Endodermal cell (in vitro differentiated cells): ENCODE results near the gene TLE5. TPM values are rescaled to one million over a fixed set of nuclear protein-coding genes. Genes with fewer than 3 reads are reported as not detected.

Source experiments
- DNase-seq: peaks from one replicate; pipeline ENCODE4 v3.0.0-alpha.2; 2017
- H3K27ac ChIP-seq: 2 replicates; pipeline ENCODE4 v1.5.1; 2013; ENCODE audit warnings: mild to moderate bottlenecking, low read depth, low read length, moderate library complexity
- H3K27me3 ChIP-seq: 2 replicates; pipeline ENCODE4 v1.6.1; 2013; ENCODE audit warnings: mild to moderate bottlenecking, low read length, moderate library complexity; ENCODE audit not compliant: insufficient read depth, control insufficient read depth, poor library complexity, severe bottlenecking
- H3K36me3 ChIP-seq: 2 replicates; pipeline ENCODE4 v1.7.0; 2013; ENCODE audit warnings: mild to moderate bottlenecking, low read length, moderate library complexity; ENCODE audit not compliant: control insufficient read depth, insufficient read depth
- H3K4me1 ChIP-seq: one replicate; pipeline ENCODE4 v1.7.0; 2013; ENCODE audit warnings: low read length; ENCODE audit not compliant: control insufficient read depth, insufficient read depth
- H3K4me3 ChIP-seq: 2 replicates; pipeline ENCODE4 v1.5.1; 2013; ENCODE audit warnings: mild to moderate bottlenecking, low read length, moderate library complexity
- H3K9ac ChIP-seq: 2 replicates; pipeline ENCODE4 v1.6.1; 2013; ENCODE audit warnings: mild to moderate bottlenecking, low read length, moderate library complexity; ENCODE audit not compliant: poor library complexity, severe bottlenecking; ENCODE audit errors: extremely low read depth
- H3K9me3 ChIP-seq: 2 replicates; pipeline ENCODE4 v1.6.1; 2013; ENCODE audit warnings: mild to moderate bottlenecking, low read length, moderate library complexity; ENCODE audit not compliant: control insufficient read depth
- H3K27ac Mint-ChIP-seq: 2 replicates; pipeline ENCODE4 v1.8.0; 2020; ENCODE audit warnings: mixed read lengths
- H3K27me3 Mint-ChIP-seq: 2 replicates; pipeline ENCODE4 v1.8.0; 2021; ENCODE audit warnings: mild to moderate bottlenecking, mixed read lengths; ENCODE audit not compliant: insufficient read depth
- H3K36me3 Mint-ChIP-seq: 2 replicates; pipeline ENCODE4 v1.8.0; 2020; ENCODE audit warnings: low read depth, mixed read lengths
- H3K4me1 Mint-ChIP-seq: 2 replicates; pipeline ENCODE4 v1.8.0; 2020; ENCODE audit warnings: mixed read lengths
- H3K4me3 Mint-ChIP-seq: 2 replicates; pipeline ENCODE4 v1.8.0; 2020; ENCODE audit warnings: mild to moderate bottlenecking, moderate library complexity, mixed read lengths
- H3K9me3 Mint-ChIP-seq: 2 replicates; pipeline ENCODE4 v1.8.0; 2020; ENCODE audit warnings: mild to moderate bottlenecking, mixed read lengths
- WGBS, 2 experiments: methylation state at CpG; one replicate each; pipeline versions ENCODE4 v1.1.5 to v1.1.7; 2013; ENCODE audit warnings: missing lambda C conversion rate in 2 of 2, mixed read lengths in 1 of 2; ENCODE audit not compliant: insufficient coverage in 1 of 2, insufficient read length in 1 of 2; 5-methylcytosine and 5-hydroxymethylcytosine counted together
- total RNA-seq, 2 donors: library from RNA; stranded (reverse); fragmentation: NEBNext Ultra II Directional in 1 of 2; extraction: Animal tissue kit (Norgen Biotek cat#: 25700) in 1 of 2; gene quantifications; 2 replicates in 1 of 2; 3 replicates in 1 of 2; pipeline ENCODE4 v1.2.1, GENCODE V29; 2021
- TF ChIP-seq, protein P1 (sequence below): fragments of 200-600 bp; sonication (generic); conservative IDR thresholded peaks from 2 replicates; pipeline ENCODE4 v1.5.0; 2021; ENCODE audit warnings: antibody characterized with exemption, mild to moderate bottlenecking

The TLE5 gene
- total RNA-seq, 2 donors from 2014 or later: 488 to 575 TPM

DNA sequence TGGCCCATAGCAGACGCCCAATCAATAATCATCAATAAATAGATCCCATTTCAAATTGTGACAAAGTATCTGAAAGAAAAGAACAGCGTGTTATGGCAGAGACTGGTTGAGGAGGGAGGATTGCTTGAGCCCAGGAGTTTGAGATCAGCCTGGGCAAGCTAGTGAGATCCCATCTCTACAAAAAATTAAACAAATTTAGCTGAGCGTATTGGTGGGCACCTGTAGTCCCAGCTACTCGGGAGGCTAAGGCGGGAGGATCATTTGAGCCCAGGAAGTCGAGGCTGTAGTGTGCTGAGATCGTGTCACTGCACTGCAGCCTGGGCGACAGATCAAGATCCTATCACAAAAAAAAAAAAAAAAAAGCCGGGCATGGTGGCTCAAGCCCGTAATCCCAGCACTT is 25.5 kb upstream of the TLE5 start:
- TF ChIP-seq, protein P1, sequence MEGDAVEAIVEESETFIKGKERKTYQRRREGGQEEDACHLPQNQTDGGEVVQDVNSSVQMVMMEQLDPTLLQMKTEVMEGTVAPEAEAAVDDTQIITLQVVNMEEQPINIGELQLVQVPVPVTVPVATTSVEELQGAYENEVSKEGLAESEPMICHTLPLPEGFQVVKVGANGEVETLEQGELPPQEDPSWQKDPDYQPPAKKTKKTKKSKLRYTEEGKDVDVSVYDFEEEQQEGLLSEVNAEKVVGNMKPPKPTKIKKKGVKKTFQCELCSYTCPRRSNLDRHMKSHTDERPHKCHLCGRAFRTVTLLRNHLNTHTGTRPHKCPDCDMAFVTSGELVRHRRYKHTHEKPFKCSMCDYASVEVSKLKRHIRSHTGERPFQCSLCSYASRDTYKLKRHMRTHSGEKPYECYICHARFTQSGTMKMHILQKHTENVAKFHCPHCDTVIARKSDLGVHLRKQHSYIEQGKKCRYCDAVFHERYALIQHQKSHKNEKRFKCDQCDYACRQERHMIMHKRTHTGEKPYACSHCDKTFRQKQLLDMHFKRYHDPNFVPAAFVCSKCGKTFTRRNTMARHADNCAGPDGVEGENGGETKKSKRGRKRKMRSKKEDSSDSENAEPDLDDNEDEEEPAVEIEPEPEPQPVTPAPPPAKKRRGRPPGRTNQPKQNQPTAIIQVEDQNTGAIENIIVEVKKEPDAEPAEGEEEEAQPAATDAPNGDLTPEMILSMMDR: no peak

DNA sequence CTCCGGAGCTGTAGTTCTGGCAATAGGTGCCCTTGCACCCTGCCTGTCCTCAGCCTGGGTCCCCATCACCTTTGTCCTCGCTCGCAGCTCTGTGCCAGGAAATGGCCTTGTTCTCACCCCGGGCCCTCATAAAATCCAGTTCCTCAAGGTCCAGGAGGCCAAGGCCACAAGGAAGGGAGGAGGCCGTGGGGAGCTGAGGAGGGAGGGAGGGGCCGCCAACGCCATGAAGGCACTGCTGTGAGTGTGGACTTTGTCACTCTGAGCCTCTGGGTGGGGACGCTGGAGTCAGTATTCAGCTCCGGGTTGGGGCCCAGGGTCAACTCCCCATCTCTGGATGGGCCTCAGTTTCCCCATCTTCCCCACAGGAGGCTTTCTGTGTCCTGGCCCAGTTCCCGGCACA is 22.6 kb upstream of the TLE5 start:
- H3K27ac Mint-ChIP-seq: no peak overlapping the region
- TF ChIP-seq, protein P1: no peak
- H3K4me1 ChIP-seq: no peaks in the 10 kb centered on the region
- peaks cover 8% of the 10 kb centered on the region for H3K9me3 Mint-ChIP-seq
- H3K4me1 Mint-ChIP-seq: peaks cover 6% of the 10 kb centered on the region
- H3K36me3 Mint-ChIP-seq: no peaks in the 10 kb centered on the region
- no peak overlapping the region for H3K27ac ChIP-seq
- H3K36me3 ChIP-seq: no peaks in the 10 kb centered on the region
- H3K27me3 Mint-ChIP-seq: peaks cover 2% of the 10 kb centered on the region
- no peak overlapping the region for H3K9ac ChIP-seq
- DNase-seq: no peak
- 70 to 88% methylated on average over 7 to 10 of the region's 10 CpGs for WGBS, 2 experiments
- no peaks in the 10 kb centered on the region for H3K9me3 ChIP-seq
- H3K4me3 Mint-ChIP-seq: no peak overlapping the region
- no peaks in the 10 kb centered on the region for H3K27me3 ChIP-seq
- no peak overlapping the region for H3K4me3 ChIP-seq

More for the DNA sequence above, 25.5 kb upstream of the TLE5 start:
- Histone ChIP-seq H3K9ac (no peak overlapping the region), H3K27ac (no peak overlapping the region), H3K36me3 (no peaks in the 10 kb centered on the region), H3K4me1 (no peaks in the 10 kb centered on the region), H3K4me3 (no peak overlapping the region), H3K27me3 (no peaks in the 10 kb centered on the region), H3K9me3 (no peaks in the 10 kb centered on the region)
- DNase-seq: no peak
- 82 to 93% methylated on average over 4 to 9 of the region's 10 CpGs for WGBS, 2 experiments
- H3K4me3 Mint-ChIP-seq: no peak overlapping the region
- no peaks in the 10 kb centered on the region for H3K9me3 Mint-ChIP-seq
- no peaks in the 10 kb centered on the region for H3K27me3 Mint-ChIP-seq
- no peaks in the 10 kb centered on the region for H3K36me3 Mint-ChIP-seq
- peaks cover 6% of the 10 kb centered on the region for H3K4me1 Mint-ChIP-seq
- H3K27ac Mint-ChIP-seq: no peak overlapping the region

DNA sequence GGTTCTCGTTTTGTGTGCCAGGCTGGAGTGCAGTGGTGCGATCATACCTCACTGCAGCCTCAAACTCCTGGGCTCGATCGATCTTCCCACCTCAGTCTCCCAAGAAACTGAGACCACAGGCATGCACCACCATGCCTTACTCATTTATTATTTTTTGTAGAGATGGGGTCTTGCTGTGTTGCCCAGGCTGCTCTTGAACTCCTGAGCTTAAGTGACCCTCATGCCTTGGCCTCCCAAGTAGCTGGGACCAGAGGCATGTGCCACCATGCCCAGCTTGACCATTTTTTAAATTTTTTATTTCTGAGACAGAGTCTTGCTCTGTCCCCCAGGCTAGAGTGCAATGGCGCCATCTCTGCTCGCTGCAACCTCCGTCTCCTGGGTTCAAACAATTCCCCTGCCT is 21.7 kb upstream of the TLE5 start:
- Mint-ChIP-seq H3K27me3 (peaks cover 2% of the 10 kb centered on the region), H3K36me3 (no peaks in the 10 kb centered on the region), H3K9me3 (peaks cover 8% of the 10 kb centered on the region), H3K27ac (no peak overlapping the region), H3K4me3 (no peak overlapping the region), H3K4me1 (peaks cover 2% of the 10 kb centered on the region)
- H3K9me3 ChIP-seq: no peaks in the 10 kb centered on the region
- H3K9ac ChIP-seq: no peak overlapping the region
- H3K27me3 ChIP-seq: no peaks in the 10 kb centered on the region
- H3K27ac ChIP-seq: no peak overlapping the region
- TF ChIP-seq, protein P1: no peak
- no peaks in the 10 kb centered on the region for H3K4me1 ChIP-seq
- DNase-seq: no peak
- WGBS, 2 experiments: 95 to 97% methylated on average over 6 to 7 of the region's 7 CpGs
- no peaks in the 10 kb centered on the region for H3K36me3 ChIP-seq
- no peak overlapping the region for H3K4me3 ChIP-seq
